ENCODE results near the gene MSRB1.

Gene MSRB1

GRCh38 chr16:1890024-1890707, 52.8 kb downstream of the MSRB1 start:
- no peak for DNase-seq

All from CD4-positive, alpha-beta T cell treated with Interleukin-12 subunit alpha and Interleukin-12 subunit beta, for 1 hour (primary cell).